ENCODE measurements around the gene ATP6V1G3.

The ATP6V1G3 gene

GRCh38 chr1:198519639-198520501 is 20.6 kb downstream of the ATP6V1G3 start:
- no peak for DNase-seq (ENCODE audit: low spot score)
- no peak for TF ChIP-seq CTCF (IDR thresholded peaks at IDR 0.05; ENCODE audit: extremely low read depth, missing control alignments)

- no peak for DNase-seq (ENCODE audit: low spot score)
- TF ChIP-seq CTCF (IDR thresholded peaks at IDR 0.05; ENCODE audit: extremely low read depth, missing control alignments): no peak
These were observed 22.8 kb downstream of the ATP6V1G3 start for GRCh38 chr1:198517623-198518199.

GRCh38 chr1:198500096-198500495 is 40.4 kb downstream of the ATP6V1G3 start:
- no peak for TF ChIP-seq CTCF (IDR thresholded peaks at IDR 0.05; ENCODE audit: extremely low read depth, missing control alignments)

GRCh38 chr1:198499588-198499987 is 40.9 kb downstream of the ATP6V1G3 start:
- TF ChIP-seq CTCF (IDR thresholded peaks at IDR 0.05; ENCODE audit: extremely low read depth, missing control alignments): no peak
- no peak for DNase-seq (ENCODE audit: low spot score)

More at GRCh38 chr1:198500096-198500495, 40.4 kb downstream of the ATP6V1G3 start:
- no peak for DNase-seq (ENCODE audit: low spot score)

GRCh38 chr1:198498881-198499280 is 41.6 kb downstream of the ATP6V1G3 start:
- DNase-seq (ENCODE audit: low spot score): no peak
- TF ChIP-seq CTCF (IDR thresholded peaks at IDR 0.05; ENCODE audit: extremely low read depth, missing control alignments): no peak

GRCh38 chr1:198498103-198498385 is 42.4 kb downstream of the ATP6V1G3 start:
- DNase-seq (ENCODE audit: low spot score): no peak
- no peak for TF ChIP-seq CTCF (IDR thresholded peaks at IDR 0.05; ENCODE audit: extremely low read depth, missing control alignments)

- no peak for TF ChIP-seq CTCF (IDR thresholded peaks at IDR 0.05; ENCODE audit: extremely low read depth, missing control alignments)
- no peak for DNase-seq (ENCODE audit: low spot score)
These were observed 43.0 kb downstream of the ATP6V1G3 start for GRCh38 chr1:198497326-198498102.

Measured in GM20000 (cell line).